ENCODE data around the gene DRD3.

GRCh38 chr3:114120211-114120610 is 58.6 kb downstream of the DRD3 start:
- TF ChIP-seq, protein P1, sequence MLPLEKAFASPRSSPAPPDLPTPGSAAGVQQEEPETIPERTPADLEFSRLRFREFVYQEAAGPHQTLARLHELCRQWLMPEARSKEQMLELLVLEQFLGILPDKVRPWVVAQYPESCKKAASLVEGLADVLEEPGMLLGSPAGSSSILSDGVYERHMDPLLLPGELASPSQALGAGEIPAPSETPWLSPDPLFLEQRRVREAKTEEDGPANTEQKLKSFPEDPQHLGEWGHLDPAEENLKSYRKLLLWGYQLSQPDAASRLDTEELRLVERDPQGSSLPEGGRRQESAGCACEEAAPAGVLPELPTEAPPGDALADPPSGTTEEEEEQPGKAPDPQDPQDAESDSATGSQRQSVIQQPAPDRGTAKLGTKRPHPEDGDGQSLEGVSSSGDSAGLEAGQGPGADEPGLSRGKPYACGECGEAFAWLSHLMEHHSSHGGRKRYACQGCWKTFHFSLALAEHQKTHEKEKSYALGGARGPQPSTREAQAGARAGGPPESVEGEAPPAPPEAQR (tag by site-specific recombination; IDR thresholded peaks at IDR 0.05): no peak
- TF ChIP-seq ZFP37 (tag by site-specific recombination; IDR thresholded peaks at IDR 0.05) (no peak), CTCF (tag by site-specific recombination; IDR thresholded peaks at IDR 0.05) (no peak)
